Small intestine (tissue), 7 donors: Measurements from ENCODE around the gene ST3GAL6. TPM values are rescaled to one million over a fixed set of nuclear protein-coding genes. Genes with fewer than 3 reads are reported as not detected.

Experiments
- DNase-seq, 2 donors: peaks; one replicate each; pipeline versions ENCODE4 v3.0.0 to v3.0.0-alpha.2; 2013
- FAIRE-seq: peaks from 2 replicates; lab custom pipeline; 2012; peaks lifted over from hg19 to GRCh38; lab: Jason Lieb, UNC
- H3K27ac ChIP-seq, 3 donors: one replicate each; pipeline ENCODE4 v1.5.1; 2013; ENCODE audit warnings: low read length in 2 of 3, mild to moderate bottlenecking in 2 of 3, control low read depth in 1 of 3, inconsistent platforms in 1 of 3, low read depth in 1 of 3, moderate library complexity in 1 of 3
- H3K27me3 ChIP-seq, 3 donors: one replicate each; pipeline ENCODE4 v1.6.1; 2013; ENCODE audit warnings: low read length in 3 of 3, inconsistent platforms in 1 of 3; ENCODE audit not compliant: control insufficient read depth in 3 of 3, insufficient read depth in 3 of 3
- H3K36me3 ChIP-seq, 3 donors: one replicate each; pipeline ENCODE4 v1.6.1; 2013; ENCODE audit warnings: low read length in 3 of 3, inconsistent platforms in 1 of 3, low read depth in 1 of 3, mild to moderate bottlenecking in 1 of 3, moderate library complexity in 1 of 3; ENCODE audit not compliant: control insufficient read depth in 3 of 3, insufficient read depth in 2 of 3
- H3K4me1 ChIP-seq, 3 donors: one replicate each; pipeline ENCODE4 v1.6.1; 2013; ENCODE audit warnings: low read length in 2 of 3, inconsistent platforms in 1 of 3, low read depth in 1 of 3, mild to moderate bottlenecking in 1 of 3, moderate library complexity in 1 of 3; ENCODE audit not compliant: control insufficient read depth in 3 of 3, insufficient read depth in 2 of 3
- H3K4me3 ChIP-seq, 3 donors: one replicate each; pipeline ENCODE4 v1.5.1; 2013; ENCODE audit warnings: low read length in 3 of 3, control low read depth in 1 of 3, inconsistent platforms in 1 of 3, low read depth in 1 of 3, mild to moderate bottlenecking in 1 of 3, moderate library complexity in 1 of 3
- H3K9me3 ChIP-seq, 2 donors: one replicate each; pipeline ENCODE4 v1.6.1; 2013; ENCODE audit warnings: low read depth in 1 of 2, low read length in 1 of 2; ENCODE audit not compliant: control insufficient read depth in 2 of 2, insufficient read depth in 1 of 2
- WGBS, 3 donors: extraction: QIAGEN DNeasy Blood & Tissue Kit; methylation state at CpG; one replicate each; pipeline ENCODE4 v1.1.7; 2013; 5-methylcytosine and 5-hydroxymethylcytosine counted together
- polyA plus RNA-seq, 4 donors: library from polyadenylated mRNA; stranded (reverse) in 3 of 4; unstranded in 1 of 4; fragments of 200-250 nt in 3 of 4; fragments of 120-200 nt in 1 of 4; gene quantifications; one replicate each; pipeline versions ENCODE4 v1.2.1 to v1.2.3, GENCODE V29; 2013
- donor health status: healthy with polysubstance abuse.
- donor health status: control.
- donor health status: control.
- donor health status: Bipolar disorder and iron deficiency.
- donor health status: healthy.

Gene ST3GAL6
- polyA plus RNA-seq, 4 donors, result 2.2 to 7.6 (median 3.2) TPM; not detected in 1

DNA sequence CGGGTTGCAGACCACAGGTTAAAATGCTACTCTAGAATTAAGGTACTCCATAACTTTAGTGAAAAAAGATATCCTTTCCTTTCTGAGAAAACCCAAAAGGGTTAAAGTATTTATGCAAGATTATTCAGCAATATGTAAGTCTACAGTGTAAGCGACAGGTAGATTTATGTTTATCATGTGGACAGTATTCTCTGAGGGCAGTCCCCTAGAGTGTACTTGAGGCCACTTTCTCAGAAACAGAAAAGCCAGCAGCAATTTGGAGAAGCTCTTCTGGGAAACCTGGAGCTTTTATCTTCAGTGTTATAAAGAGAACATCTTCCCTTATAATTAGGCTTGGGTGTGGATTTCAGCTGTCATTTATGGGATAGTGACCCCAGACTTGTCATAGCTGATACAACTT is 8.9 kb downstream of the ST3GAL6 start:
- Histone ChIP-seq H3K4me1 (peaks cover 0 to 8% (median 0%) of the 10 kb centered on the region in 3 donors), H3K27me3 (no peaks in the 10 kb centered on the region), H3K27ac (no peak overlapping the region), H3K4me3 (no peak overlapping the region), H3K36me3 (no peaks in the 10 kb centered on the region), H3K9me3 (no peaks in the 10 kb centered on the region)
- no peak for FAIRE-seq
- 84 to 89% (median 87%) methylated on average over 2 of the region's 2 CpGs for WGBS, 3 donors
- no peak for DNase-seq

- 34 to 63% (median 52%) methylated on average over 3 of the region's 3 CpGs for WGBS, 3 donors
- Histone ChIP-seq H3K27me3 (no peaks in the 10 kb centered on the region), H3K9me3 (no peaks in the 10 kb centered on the region), H3K27ac (no peak overlapping the region), H3K4me1 (peaks cover 0 to 30% (median 0%) of the 10 kb centered on the region in 3 donors), H3K4me3 (no peak overlapping the region), H3K36me3 (no peaks in the 10 kb centered on the region)
- FAIRE-seq (no peak), DNase-seq (peak in 1 of 2 donors; percentile 27)
These were observed 12.5 kb downstream of the ST3GAL6 start for GRCh38 chr3:98775459-98776139.

- Histone ChIP-seq H3K9me3 (no peaks in the 10 kb centered on the region), H3K27ac (no peak overlapping the region), H3K27me3 (no peaks in the 10 kb centered on the region), H3K4me1 (peaks cover 0 to 30% (median 0%) of the 10 kb centered on the region in 3 donors), H3K36me3 (no peaks in the 10 kb centered on the region), H3K4me3 (no peak overlapping the region)
- DNase-seq, result no peak
- FAIRE-seq, result no peak
These were observed 13.0 kb downstream of the ST3GAL6 start for GRCh38 chr3:98776140-98776493.

DNA sequence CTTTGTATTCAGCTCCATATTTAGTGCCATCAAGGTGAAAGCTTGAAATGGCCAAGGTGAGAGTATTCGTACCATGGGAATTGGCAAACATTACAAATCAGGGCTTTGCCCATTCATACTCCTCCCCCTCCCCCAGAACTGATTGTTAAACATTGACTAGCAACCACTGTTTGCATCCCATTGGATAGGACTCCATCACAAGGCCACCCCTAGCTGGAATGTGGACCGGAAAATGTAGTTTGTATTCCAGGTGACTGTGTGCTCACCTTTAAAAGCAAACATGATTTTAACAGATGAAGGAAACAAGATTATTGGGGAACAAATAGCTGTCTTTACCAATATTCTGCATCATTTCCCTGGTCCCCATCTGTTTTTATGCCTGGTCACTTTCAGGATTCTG is 14.1 kb downstream of the ST3GAL6 start:
- no peaks in the 10 kb centered on the region for H3K27me3 ChIP-seq
- no peak overlapping the region for H3K27ac ChIP-seq
- DNase-seq (peak in 1 of 2 donors; percentile 8), FAIRE-seq (no peak)
- peaks cover 0 to 30% (median 0%) of the 10 kb centered on the region in 3 donors for H3K4me1 ChIP-seq
- WGBS, 3 donors, result 51 to 79% (median 71%) methylated on average over 2 of the region's 2 CpGs
- no peak overlapping the region for H3K4me3 ChIP-seq
- no peaks in the 10 kb centered on the region for H3K36me3 ChIP-seq
- H3K9me3 ChIP-seq, result no peaks in the 10 kb centered on the region

DNA sequence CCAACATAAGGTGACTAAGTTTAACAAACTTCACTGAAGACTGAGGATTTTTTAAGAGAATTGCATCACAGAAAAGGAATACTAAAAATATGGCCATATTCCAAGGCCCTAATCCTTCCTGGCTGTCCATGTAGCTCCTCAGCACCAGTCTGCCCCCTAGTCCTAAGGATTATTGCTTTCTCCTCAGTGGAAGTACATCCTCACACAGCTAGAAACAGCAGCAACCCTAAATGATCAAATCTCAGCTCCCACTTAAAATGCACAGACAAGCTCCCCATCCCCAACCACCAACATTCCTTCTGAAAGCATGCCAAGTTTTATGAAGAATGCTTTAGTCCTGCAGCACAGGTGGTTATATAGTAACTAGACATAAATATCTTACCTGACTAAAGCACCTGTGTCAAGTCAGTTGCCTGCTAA is 14.7 kb downstream of the ST3GAL6 start:
- no peaks in the 10 kb centered on the region for H3K9me3 ChIP-seq
- peaks cover 0 to 30% (median 0%) of the 10 kb centered on the region in 3 donors for H3K4me1 ChIP-seq
- no peak overlapping the region for H3K27ac ChIP-seq
- no peaks in the 10 kb centered on the region for H3K27me3 ChIP-seq
- peak in 1 of 2 donors; percentile 18 for DNase-seq
- no peaks in the 10 kb centered on the region for H3K36me3 ChIP-seq
- no peak overlapping the region for H3K4me3 ChIP-seq
- FAIRE-seq, result no peak

- no peaks in the 10 kb centered on the region for H3K9me3 ChIP-seq
- H3K4me1 ChIP-seq, result peaks cover 0 to 30% (median 0%) of the 10 kb centered on the region in 3 donors
- no peak overlapping the region for H3K4me3 ChIP-seq
- H3K36me3 ChIP-seq, result no peaks in the 10 kb centered on the region
- peak overlapping the region in 1 of 3 donors; percentile 26 for H3K27ac ChIP-seq
- FAIRE-seq (no peak), DNase-seq (no peak)
- H3K27me3 ChIP-seq, result no peaks in the 10 kb centered on the region
- 58 to 77% (median 77%) methylated on average over 5 of the region's 5 CpGs for WGBS, 3 donors
These were observed 15.2 kb downstream of the ST3GAL6 start for GRCh38 chr3:98778383-98778782.

GRCh38 chr3:98778852-98779413 is 15.8 kb downstream of the ST3GAL6 start:
- FAIRE-seq (no peak), DNase-seq (peak; percentile 11 to 80)
- no peaks in the 10 kb centered on the region for H3K36me3 ChIP-seq
- no peaks in the 10 kb centered on the region for H3K27me3 ChIP-seq
- peaks cover 0 to 30% (median 0%) of the 10 kb centered on the region in 3 donors for H3K4me1 ChIP-seq
- 23 to 41% (median 26%) methylated on average over 5 of the region's 5 CpGs for WGBS, 3 donors
- H3K27ac ChIP-seq, result peak overlapping the region in 1 of 3 donors; percentile 44
- H3K4me3 ChIP-seq, result no peak overlapping the region
- H3K9me3 ChIP-seq, result no peaks in the 10 kb centered on the region

GRCh38 chr3:98779541-98780335 is 16.6 kb downstream of the ST3GAL6 start:
- H3K4me3 ChIP-seq, result no peak overlapping the region
- FAIRE-seq (no peak), DNase-seq (no peak)
- H3K27ac ChIP-seq, result no peak overlapping the region
- no peaks in the 10 kb centered on the region for H3K36me3 ChIP-seq
- no peaks in the 10 kb centered on the region for H3K27me3 ChIP-seq
- peaks cover 0 to 30% (median 0%) of the 10 kb centered on the region in 3 donors for H3K4me1 ChIP-seq
- WGBS, 3 donors, result 87 to 89% (median 87%) methylated on average over 4 of the region's 4 CpGs
- no peaks in the 10 kb centered on the region for H3K9me3 ChIP-seq
